HepG2 (cell line): ENCODE results near the gene PRKAR1A. TPM values are rescaled to one million over a fixed set of nuclear protein-coding genes. Genes with fewer than 3 reads are reported as not detected.
A peak's percentile ranks its signal among the peaks of the same experiment; 100 is the strongest.

Experiments
- AHDC1 ChIP-seq: sonication (generic); formaldehyde crosslinking; IDR thresholded peaks from 2 replicates; pipeline ENCODE4 v1.5.1; 2020; ENCODE audit warnings: mild to moderate bottlenecking, missing genetic modification reagents, borderline replicate concordance
- DNMT3B ChIP-seq: conservative IDR thresholded peaks from 2 replicates; pipeline ENCODE4 v1.6.1; 2016; ENCODE audit warnings: missing biosample characterization, control low read depth
- FOXA3 ChIP-seq: IDR thresholded peaks from 2 replicates; pipeline ENCODE4 v1.6.1; 2016; ENCODE audit warnings: missing genetic modification reagents, missing compliant biosample characterization
- FOXK1 ChIP-seq: sonication (generic); formaldehyde crosslinking; IDR thresholded peaks from 2 replicates; pipeline ENCODE4 v1.4.0; 2020; ENCODE audit warnings: low read depth, missing genetic modification reagents, borderline replicate concordance
- FOXO1 ChIP-seq: sonication (generic); formaldehyde crosslinking; IDR thresholded peaks from 2 replicates; pipeline ENCODE4 v1.4.0; 2020; ENCODE audit warnings: missing genetic modification reagents
- GATAD1 ChIP-seq: IDR thresholded peaks from 2 replicates; pipeline ENCODE4 v1.6.1; 2016; ENCODE audit warnings: missing genetic modification reagents, missing compliant biosample characterization
- HDAC6 ChIP-seq: fragments of 200-600 bp; sonication (generic); IDR thresholded peaks from 2 replicates; pipeline ENCODE4 v1.7.0; 2017; ENCODE audit warnings: mild to moderate bottlenecking, antibody characterized with exemption, low read length, low read depth
- KDM3A ChIP-seq: IDR thresholded peaks from 2 replicates; pipeline ENCODE4 v1.6.1; 2018; ENCODE audit warnings: low read depth, missing compliant biosample characterization
- KLF9 ChIP-seq: IDR thresholded peaks from 2 replicates; pipeline ENCODE4 v1.6.1; 2016; ENCODE audit warnings: low read depth
- NR2F2 ChIP-seq: IDR thresholded peaks from 2 replicates; pipeline ENCODE4 v1.6.1; 2012; ENCODE audit warnings: low read depth, inconsistent platforms, borderline replicate concordance
- RARA ChIP-seq: IDR thresholded peaks from 2 replicates; pipeline ENCODE4 v1.6.1; 2016; ENCODE audit warnings: missing genetic modification reagents, missing compliant biosample characterization
- RERE ChIP-seq: IDR thresholded peaks from 2 replicates; pipeline ENCODE4 v1.6.1; 2016; ENCODE audit warnings: low read depth, missing genetic modification reagents, missing compliant biosample characterization
- ZNF17 ChIP-seq: sonication (generic); formaldehyde crosslinking; IDR thresholded peaks from 2 replicates; pipeline ENCODE4 v1.5.0; 2020; ENCODE audit warnings: mild to moderate bottlenecking, missing genetic modification reagents
- polyA plus RNA-seq, 8 experiments: library from polyadenylated mRNA; depleted of rRNA in 3 of 8; stranded (reverse) in 7 of 8; unstranded in 1 of 8; fragments of >200 nt; fragmentation: Illumina TruSeq in 4 of 8; extraction: Trizol in 4 of 8; gene quantifications; 2 replicates each; pipeline versions ENCODE4 v1.2.1 to v1.2.3, GENCODE V29; 2011 to 2016; ENCODE audit warnings: low read depth in 4 of 8, missing spikeins in 1 of 8, mixed read lengths in 1 of 8; ENCODE audit not compliant: insufficient read depth in 1 of 8
- total RNA-seq, 5 experiments: library from RNA; depleted of rRNA; stranded (reverse); fragments of >200 nt; fragmentation: Illumina TruSeq; extraction: Trizol; gene quantifications; 2 replicates each; pipeline ENCODE4 v1.2.3, GENCODE V29; 2016; ENCODE audit warnings: low read depth in 1 of 5
- TF ChIP-seq, protein P1 (sequence below), 2 experiments: sonication (generic) in 1 of 2; formaldehyde crosslinking in 1 of 2; IDR thresholded peaks; 2 replicates each; pipeline versions ENCODE4 v1.4.0 to v1.6.1; 2016 to 2020; ENCODE audit warnings: borderline replicate concordance in 1 of 2, low read depth in 1 of 2, mild to moderate bottlenecking in 1 of 2, missing genetic modification reagents in 1 of 2

The PRKAR1A gene
- total and polyA plus RNA-seq, 2 of the 13 experiments (the other 11 are each of a cell fraction or from before 2014, with no cell fraction given) = 265 to 266 TPM

- TF ChIP-seq RERE (CRISPR knock-in tag) = 0 out of 2 replicates have a peak, but pooled peaks have one; percentile 64
- TF ChIP-seq KLF9 = 0 out of 2 replicates have a peak, but pooled peaks have one; percentile 33
- TF ChIP-seq, protein P1, sequence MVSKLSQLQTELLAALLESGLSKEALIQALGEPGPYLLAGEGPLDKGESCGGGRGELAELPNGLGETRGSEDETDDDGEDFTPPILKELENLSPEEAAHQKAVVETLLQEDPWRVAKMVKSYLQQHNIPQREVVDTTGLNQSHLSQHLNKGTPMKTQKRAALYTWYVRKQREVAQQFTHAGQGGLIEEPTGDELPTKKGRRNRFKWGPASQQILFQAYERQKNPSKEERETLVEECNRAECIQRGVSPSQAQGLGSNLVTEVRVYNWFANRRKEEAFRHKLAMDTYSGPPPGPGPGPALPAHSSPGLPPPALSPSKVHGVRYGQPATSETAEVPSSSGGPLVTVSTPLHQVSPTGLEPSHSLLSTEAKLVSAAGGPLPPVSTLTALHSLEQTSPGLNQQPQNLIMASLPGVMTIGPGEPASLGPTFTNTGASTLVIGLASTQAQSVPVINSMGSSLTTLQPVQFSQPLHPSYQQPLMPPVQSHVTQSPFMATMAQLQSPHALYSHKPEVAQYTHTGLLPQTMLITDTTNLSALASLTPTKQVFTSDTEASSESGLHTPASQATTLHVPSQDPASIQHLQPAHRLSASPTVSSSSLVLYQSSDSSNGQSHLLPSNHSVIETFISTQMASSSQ (IDR thresholded peaks at IDR 0.05; ENCODE audit: low read depth) = no peak; the same call in 1 of the 2 replicates
- TF ChIP-seq, protein P1 (CRISPR knock-in tag; IDR thresholded peaks at IDR 0.05; ENCODE audit: borderline replicate concordance) = peak; percentile 90; the same call in 1 of the 2 replicates
- TF ChIP-seq FOXO1 (CRISPR knock-in tag) = peak; percentile 81
- peak; percentile 99 for TF ChIP-seq RARA
- TF ChIP-seq HDAC6 = no peak
- peak; percentile 22; the same call in 1 of the 2 replicates for TF ChIP-seq GATAD1 (CRISPR knock-in tag)
- peak; percentile 78; the same call in 1 of the 2 replicates for TF ChIP-seq KDM3A (CRISPR knock-in tag)
- peak; percentile 88 for TF ChIP-seq FOXK1 (CRISPR knock-in tag)
- 0 out of 2 replicates have a peak, but pooled peaks have one; percentile 80 for TF ChIP-seq DNMT3B (CRISPR knock-in tag)
- TF ChIP-seq FOXA3 (CRISPR knock-in tag) = peak; percentile 82
- TF ChIP-seq NR2F2 = peak; percentile 84
- TF ChIP-seq ZNF17 (CRISPR knock-in tag) = no peak
- TF ChIP-seq AHDC1 (CRISPR knock-in tag) = peak; percentile 73; the same call in 1 of the 2 replicates
Observed at GRCh38 chr17:68580236-68580770, 68.1 kb downstream of the PRKAR1A start (continued).
